ENCODE data around the gene DENND1A. TPM values are rescaled to one million over a fixed set of nuclear protein-coding genes. Genes with fewer than 3 reads are reported as not detected.
"Not testable (repeated sequence)": the region's sequence is repeated elsewhere in the genome, so short reads cannot be mapped to it uniquely, and the experiment has no call there.

Gene DENND1A
- total RNA-seq, 1 donor from 2014 or later = 19.9 TPM

DNA sequence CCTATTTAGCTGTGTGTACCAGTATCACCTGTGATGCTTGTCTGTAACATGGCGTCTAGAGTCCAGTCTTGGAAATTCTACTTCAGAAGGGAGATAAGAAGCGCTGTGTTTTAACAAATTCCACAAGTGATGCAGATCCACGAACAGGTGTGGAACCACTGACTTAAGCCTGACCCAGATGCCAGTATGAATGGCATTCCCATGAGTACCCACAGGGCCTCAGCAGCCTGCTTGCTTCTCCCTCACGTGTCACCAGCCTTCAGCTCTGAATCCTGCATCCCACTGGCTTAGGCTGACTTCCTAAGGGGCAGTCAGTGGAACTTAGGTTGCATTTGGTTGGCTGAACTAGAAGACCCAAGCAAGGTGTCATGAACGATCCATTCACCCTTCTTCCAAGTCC is 8.5 kb upstream of the DENND1A start:
- Mint-ChIP-seq H3K9me3 (peaks cover 5% of the 10 kb centered on the region), H3K4me3 (no peak overlapping the region), H3K4me1 (ENCODE audit: unreplicated experiment) (no peaks in the 10 kb centered on the region), H3K36me3 (no peaks in the 10 kb centered on the region), H3K27me3 (peaks cover 47% of the 10 kb centered on the region), H3K27ac (no peak overlapping the region)
- no peak for DNase-seq (ENCODE audit: extremely low spot score, unreplicated experiment)
- TF ChIP-seq, protein P1, sequence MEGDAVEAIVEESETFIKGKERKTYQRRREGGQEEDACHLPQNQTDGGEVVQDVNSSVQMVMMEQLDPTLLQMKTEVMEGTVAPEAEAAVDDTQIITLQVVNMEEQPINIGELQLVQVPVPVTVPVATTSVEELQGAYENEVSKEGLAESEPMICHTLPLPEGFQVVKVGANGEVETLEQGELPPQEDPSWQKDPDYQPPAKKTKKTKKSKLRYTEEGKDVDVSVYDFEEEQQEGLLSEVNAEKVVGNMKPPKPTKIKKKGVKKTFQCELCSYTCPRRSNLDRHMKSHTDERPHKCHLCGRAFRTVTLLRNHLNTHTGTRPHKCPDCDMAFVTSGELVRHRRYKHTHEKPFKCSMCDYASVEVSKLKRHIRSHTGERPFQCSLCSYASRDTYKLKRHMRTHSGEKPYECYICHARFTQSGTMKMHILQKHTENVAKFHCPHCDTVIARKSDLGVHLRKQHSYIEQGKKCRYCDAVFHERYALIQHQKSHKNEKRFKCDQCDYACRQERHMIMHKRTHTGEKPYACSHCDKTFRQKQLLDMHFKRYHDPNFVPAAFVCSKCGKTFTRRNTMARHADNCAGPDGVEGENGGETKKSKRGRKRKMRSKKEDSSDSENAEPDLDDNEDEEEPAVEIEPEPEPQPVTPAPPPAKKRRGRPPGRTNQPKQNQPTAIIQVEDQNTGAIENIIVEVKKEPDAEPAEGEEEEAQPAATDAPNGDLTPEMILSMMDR (conservative IDR thresholded peaks at IDR 0.05) = no peak

DNA sequence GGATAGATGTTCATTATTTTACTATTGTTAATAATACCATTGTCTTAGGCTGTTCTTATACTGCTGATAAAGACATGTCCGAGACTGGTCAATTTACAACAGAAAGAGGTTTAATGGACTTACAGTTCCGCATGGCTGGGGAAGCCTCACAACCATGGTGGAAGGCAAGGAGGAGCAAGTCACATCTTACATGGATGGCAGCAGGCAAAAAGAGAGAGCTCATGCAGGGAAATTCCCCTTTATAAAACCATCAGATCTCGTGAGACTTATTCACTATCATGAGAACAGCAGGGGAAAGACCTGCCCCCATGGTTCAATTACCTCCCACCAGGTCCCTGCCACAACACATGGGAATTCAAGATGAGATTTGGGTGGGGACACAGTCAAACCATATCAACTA is 6.6 kb upstream of the DENND1A start:
- H3K9me3 Mint-ChIP-seq; DNase-seq (ENCODE audit: extremely low spot score, unreplicated experiment); H3K4me1 Mint-ChIP-seq (ENCODE audit: unreplicated experiment); H3K36me3 Mint-ChIP-seq; H3K27ac Mint-ChIP-seq; H3K4me3 Mint-ChIP-seq: not testable (repeated sequence)
- peaks cover 55% of the 10 kb centered on the region for H3K27me3 Mint-ChIP-seq

DNA sequence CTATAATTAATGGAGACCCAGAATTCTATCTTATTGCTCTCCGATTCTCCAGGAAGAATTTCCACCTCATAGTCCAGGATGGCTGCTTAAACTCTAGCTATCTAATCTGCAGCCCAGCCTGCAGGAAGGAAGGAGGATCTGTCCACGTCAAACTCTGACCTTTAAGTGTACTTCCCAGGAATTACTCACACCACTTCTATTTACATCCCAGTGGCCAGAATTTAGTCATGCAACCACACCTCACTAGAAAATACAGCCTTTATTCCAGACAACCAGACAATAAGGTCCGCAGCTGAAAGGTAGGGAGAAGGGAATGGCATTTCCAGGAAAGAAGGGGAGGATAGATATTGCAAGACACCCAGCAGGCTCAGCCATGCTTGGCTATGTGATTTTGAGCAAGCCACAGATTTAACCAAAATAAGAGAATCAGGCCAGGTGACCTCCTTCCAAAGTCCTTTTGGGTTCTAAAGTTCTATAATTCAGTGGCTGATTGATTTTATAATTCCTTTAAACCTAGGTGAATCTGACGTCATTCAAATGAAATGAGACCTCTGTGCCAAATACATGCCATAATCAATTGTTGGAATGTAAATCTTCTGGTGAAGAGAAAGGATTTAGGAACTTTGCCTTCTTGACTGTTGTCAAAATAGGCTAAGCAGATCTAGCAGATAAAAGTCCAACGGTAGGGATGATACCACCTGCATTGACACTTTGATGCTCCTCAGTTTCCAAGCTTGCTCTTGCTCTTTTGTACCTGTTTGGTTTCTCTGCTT is 3.7 kb upstream of the DENND1A start:
- peaks cover 5% of the 10 kb centered on the region for H3K9me3 Mint-ChIP-seq
- H3K4me1 Mint-ChIP-seq (ENCODE audit: unreplicated experiment) = peaks cover 13% of the 10 kb centered on the region
- H3K27me3 Mint-ChIP-seq = peaks cover 56% of the 10 kb centered on the region
- no peaks in the 10 kb centered on the region for H3K36me3 Mint-ChIP-seq
- TF ChIP-seq, protein P1 (conservative IDR thresholded peaks at IDR 0.05) = no peak
- H3K27ac Mint-ChIP-seq = peak overlapping the region; percentile 46
- no peak for DNase-seq (ENCODE audit: extremely low spot score, unreplicated experiment)
- no peak overlapping the region for H3K4me3 Mint-ChIP-seq

DNA sequence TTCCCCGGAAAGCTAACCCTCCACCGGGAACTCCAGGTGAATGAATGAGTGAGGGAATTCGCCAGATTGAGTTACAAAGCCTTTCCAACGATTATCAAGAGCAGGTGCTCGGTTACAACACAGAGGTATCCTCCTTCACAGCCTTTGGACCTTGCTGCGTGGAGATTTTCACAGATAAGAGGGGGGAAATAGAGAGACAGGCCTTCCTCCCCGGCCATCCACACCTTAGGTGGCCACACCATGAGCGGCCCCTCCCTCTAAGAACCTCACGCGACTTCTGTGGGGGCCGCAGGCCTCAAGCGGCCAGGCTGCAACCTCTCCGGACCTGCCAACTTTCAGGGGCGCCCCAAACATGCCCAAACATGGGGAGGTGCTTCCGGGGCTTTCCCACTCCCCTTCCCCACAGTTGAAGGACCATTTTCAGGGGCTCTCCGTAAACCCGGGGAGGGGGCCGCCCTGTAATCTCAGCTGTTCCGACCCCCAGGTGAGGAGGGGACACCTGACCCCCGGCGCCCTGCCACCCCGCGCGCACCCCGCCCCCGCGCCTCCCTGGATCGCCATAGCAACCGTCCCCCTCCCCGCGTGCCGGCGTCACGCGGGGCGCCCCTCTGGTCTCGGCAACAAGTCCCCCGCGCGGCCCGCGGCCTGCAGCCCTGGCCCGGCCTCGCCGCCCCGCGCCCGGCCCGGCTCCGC is 603 bp downstream of the DENND1A start:
- TF ChIP-seq, protein P1 (conservative IDR thresholded peaks at IDR 0.05) = no peak
- Mint-ChIP-seq H3K36me3 (peaks cover 3% of the 10 kb centered on the region), H3K4me1 (ENCODE audit: unreplicated experiment) (peaks cover 42% of the 10 kb centered on the region), H3K27ac (peak overlapping the region; percentile 73), H3K27me3 (peaks cover 28% of the 10 kb centered on the region), H3K4me3 (peak overlapping the region; percentile 84), H3K9me3 (peaks cover 7% of the 10 kb centered on the region)
- no peak for DNase-seq (ENCODE audit: extremely low spot score, unreplicated experiment)

DNA sequence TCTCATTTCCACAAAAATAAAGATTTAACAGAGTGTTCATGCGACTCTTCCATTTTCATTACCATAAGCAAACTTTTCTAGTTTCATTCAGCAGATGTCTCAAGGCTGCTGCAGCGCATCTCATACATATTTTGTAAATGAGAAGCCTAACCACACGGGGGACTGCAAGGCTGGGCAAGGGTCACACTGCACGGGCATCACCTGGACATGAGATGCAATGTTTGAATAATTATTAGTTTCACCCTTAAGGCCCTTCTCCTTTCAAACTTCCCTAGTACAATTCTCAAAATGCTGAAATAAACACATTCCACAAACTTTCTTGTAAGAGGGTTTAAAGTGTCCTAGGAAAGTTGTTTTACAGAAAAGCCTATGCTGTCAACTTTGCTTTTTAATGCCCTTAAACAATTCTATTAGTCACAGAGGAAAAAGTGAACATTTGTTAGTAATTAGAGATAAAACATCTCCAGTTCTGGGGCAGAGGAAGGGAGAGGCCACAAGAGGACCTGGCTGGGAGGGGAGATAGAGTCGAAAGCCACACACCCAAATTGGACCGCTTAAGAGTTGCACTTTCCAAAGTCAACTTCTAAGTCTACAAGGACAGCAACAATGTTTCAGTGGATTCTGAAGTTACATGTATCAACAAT is 1.3 kb downstream of the DENND1A start:
- peaks cover 42% of the 10 kb centered on the region for H3K4me1 Mint-ChIP-seq (ENCODE audit: unreplicated experiment)
- peak overlapping the region; percentile 73 for H3K27ac Mint-ChIP-seq
- H3K4me3 Mint-ChIP-seq = peak overlapping the region; percentile 84
- H3K9me3 Mint-ChIP-seq = peaks cover 7% of the 10 kb centered on the region
- peaks cover 21% of the 10 kb centered on the region for H3K27me3 Mint-ChIP-seq
- TF ChIP-seq, protein P1 (conservative IDR thresholded peaks at IDR 0.05) = peak; percentile 40
- peaks cover 6% of the 10 kb centered on the region for H3K36me3 Mint-ChIP-seq
- DNase-seq (ENCODE audit: extremely low spot score, unreplicated experiment) = no peak
